Mesendoderm (in vitro differentiated cells): ENCODE results near the gene OR12D2.
"Not testable (repeated sequence)": the region's sequence is repeated elsewhere in the genome, so short reads cannot be mapped to it uniquely, and the experiment has no call there.

ENCODE experiments used
- DNase-seq: peaks from one replicate; pipeline ENCODE4 v3.0.0; 2013
- H2AK5ac ChIP-seq: 2 replicates; pipeline ENCODE4 v1.6.1; 2013; ENCODE audit warnings: low read length, inconsistent platforms
- H2BK120ac ChIP-seq: 2 replicates; pipeline ENCODE4 v1.6.1; 2013; ENCODE audit warnings: low read depth, mild to moderate bottlenecking, low read length, moderate library complexity, mixed read lengths
- H2BK15ac ChIP-seq: replicated peaks from 2 replicates; pipeline ENCODE4 v1.6.1; 2013; ENCODE audit warnings: low read depth, mild to moderate bottlenecking, moderate library complexity
- H2BK5ac ChIP-seq: 2 replicates; pipeline ENCODE4 v1.6.1; 2013; ENCODE audit warnings: low read length, inconsistent platforms
- H3K18ac ChIP-seq: 2 replicates; pipeline ENCODE4 v1.6.1; 2013; ENCODE audit warnings: mild to moderate bottlenecking, low read length, mixed read lengths
- H3K23ac ChIP-seq: one replicate; pipeline ENCODE4 v1.6.1; 2013; ENCODE audit warnings: low read length
- H3K27ac ChIP-seq: 2 replicates; pipeline ENCODE4 v1.5.1; 2013; ENCODE audit warnings: low read depth, mild to moderate bottlenecking, inconsistent platforms, low read length, moderate library complexity
- H3K27me3 ChIP-seq: 2 replicates; pipeline ENCODE4 v1.6.1; 2013; ENCODE audit warnings: low read length, control low read depth, mild to moderate bottlenecking, inconsistent platforms; ENCODE audit not compliant: insufficient read depth, poor library complexity
- H3K36me3 ChIP-seq: 2 replicates; pipeline ENCODE4 v1.6.1; 2013; ENCODE audit warnings: low read length, inconsistent platforms; ENCODE audit not compliant: control insufficient read depth, insufficient read depth
- H3K4ac ChIP-seq: one replicate; pipeline ENCODE4 v1.6.1; 2013; ENCODE audit warnings: low read depth, mild to moderate bottlenecking, low read length, moderate library complexity
- H3K4me1 ChIP-seq: 2 replicates; pipeline ENCODE4 v1.6.1; 2013; ENCODE audit warnings: low read depth, low read length, inconsistent platforms; ENCODE audit not compliant: control insufficient read depth
- H3K4me2 ChIP-seq: 2 replicates; pipeline ENCODE4 v1.6.1; 2013; ENCODE audit warnings: low read length
- H3K4me3 ChIP-seq: 2 replicates; pipeline ENCODE4 v1.5.1; 2013; ENCODE audit warnings: mild to moderate bottlenecking, low read length
- H3K56ac ChIP-seq: one replicate; pipeline ENCODE4 v1.6.1; 2013; ENCODE audit warnings: low read length
- H3K79me1 ChIP-seq: 2 replicates; pipeline ENCODE4 v1.6.1; 2013; ENCODE audit warnings: low read length, inconsistent platforms
- H3K79me2 ChIP-seq: 2 replicates; pipeline ENCODE4 v1.6.1; 2013; ENCODE audit warnings: mild to moderate bottlenecking, low read length; ENCODE audit not compliant: control insufficient read depth, insufficient read depth
- H3K9ac ChIP-seq: 2 replicates; pipeline ENCODE4 v1.6.1; 2013; ENCODE audit warnings: low read length, inconsistent platforms
- H4K5ac ChIP-seq: one replicate; pipeline ENCODE4 v1.6.1; 2013; ENCODE audit warnings: low read length
- H4K8ac ChIP-seq: one replicate; pipeline ENCODE4 v1.6.1; 2013; ENCODE audit warnings: low read depth, mild to moderate bottlenecking, control low read depth, low read length, moderate library complexity
- WGBS: extraction: QIAGEN DNeasy Blood & Tissue Kit; methylation state at CpG from one replicate; pipeline ENCODE4 v1.1.7; 2013; ENCODE audit warnings: low lambda C conversion rate, missing lambda C conversion rate; ENCODE audit not compliant: insufficient coverage; ENCODE audit errors: extremely low coverage; 5-methylcytosine and 5-hydroxymethylcytosine counted together

OR12D2 gene

DNA sequence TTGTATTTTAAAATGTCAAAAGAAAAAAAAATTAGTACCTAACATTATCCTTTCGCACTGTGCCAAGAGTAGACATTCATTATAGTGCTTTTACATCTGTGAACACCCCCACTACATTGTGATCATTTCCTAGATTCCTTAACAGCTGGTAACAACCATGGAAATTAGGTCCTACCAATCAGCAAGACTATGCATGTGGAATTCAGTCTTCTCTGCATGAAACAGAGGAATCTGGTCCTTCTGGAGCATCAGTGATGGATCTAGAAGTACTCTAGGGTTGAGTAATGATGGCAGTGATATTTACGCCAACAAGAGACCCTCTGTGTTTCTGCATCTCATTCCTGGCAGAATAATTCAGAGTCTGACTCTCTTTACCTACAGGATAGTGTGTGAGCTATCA is 28.7 kb downstream of the OR12D2 start:
- Histone ChIP-seq H3K9ac (no peak overlapping the region), H2BK5ac (no peak overlapping the region), H2BK120ac (no peak overlapping the region), H3K4me1 (no peaks in the 10 kb centered on the region), H3K23ac (no peak overlapping the region), H3K18ac (no peak overlapping the region), H2AK5ac (no peak overlapping the region), H3K79me2 (no peaks in the 10 kb centered on the region), H4K5ac (no peak overlapping the region), H3K27ac (no peak overlapping the region), H3K79me1 (no peaks in the 10 kb centered on the region), H4K8ac (no peak overlapping the region), H3K4ac (no peak overlapping the region), H3K4me2 (no peak overlapping the region), H3K27me3 (no peaks in the 10 kb centered on the region), H3K36me3 (no peaks in the 10 kb centered on the region), H3K56ac (no peak overlapping the region), H3K4me3 (no peak overlapping the region), H2BK15ac (no peak overlapping the region)
- DNase-seq = peak; percentile 67
- no CpG with 5 or more reads among the region's 2 CpGs for WGBS

- Histone ChIP-seq H3K56ac (no peak overlapping the region), H4K5ac (no peak overlapping the region), H3K27me3 (no peaks in the 10 kb centered on the region), H3K79me1 (no peaks in the 10 kb centered on the region), H2AK5ac (no peak overlapping the region), H3K23ac (no peak overlapping the region), H3K4ac (no peak overlapping the region), H3K18ac (no peak overlapping the region), H3K9ac (no peak overlapping the region), H2BK120ac (no peak overlapping the region), H3K36me3 (no peaks in the 10 kb centered on the region), H3K79me2 (no peaks in the 10 kb centered on the region), H3K27ac (no peak overlapping the region), H4K8ac (no peak overlapping the region), H2BK15ac (no peak overlapping the region), H2BK5ac (no peak overlapping the region), H3K4me2 (no peak overlapping the region), H3K4me1 (no peaks in the 10 kb centered on the region), H3K4me3 (no peak overlapping the region)
- no CpG with 5 or more reads among the region's 2 CpGs for WGBS
- no peak for DNase-seq
Measured at GRCh38 chr6:29424575-29424974, 29.1 kb downstream of the OR12D2 start.

GRCh38 chr6:29425075-29425474 is 29.6 kb downstream of the OR12D2 start:
- H3K79me1 ChIP-seq = no peaks in the 10 kb centered on the region
- WGBS = no CpG with 5 or more reads among the region's 1 CpG

DNA sequence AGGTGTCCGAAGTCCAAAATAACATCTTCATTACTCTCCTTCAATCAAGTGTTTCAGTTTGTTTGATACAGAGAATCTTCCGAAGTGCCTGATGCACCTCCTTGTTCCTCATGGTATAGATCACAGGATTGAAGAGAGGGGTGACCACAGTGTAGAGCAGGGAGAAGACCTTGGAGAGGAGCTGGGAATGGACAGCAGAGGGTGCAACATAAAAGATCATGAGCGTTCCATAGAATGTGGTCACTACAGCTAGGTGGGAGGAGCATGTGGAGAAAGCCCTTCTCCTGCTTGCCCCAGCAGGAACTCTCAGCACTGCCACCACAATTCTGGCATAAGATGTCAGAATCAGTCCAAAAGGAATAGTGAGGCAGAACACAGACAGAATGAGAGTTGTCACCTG is 31.2 kb downstream of the OR12D2 start:
- no peak overlapping the region for H3K4ac ChIP-seq
- no CpG with 5 or more reads among the region's 3 CpGs for WGBS

More at GRCh38 chr6:29425075-29425474, 29.6 kb downstream of the OR12D2 start:
- Histone ChIP-seq H3K9ac (no peak overlapping the region), H3K79me2 (no peaks in the 10 kb centered on the region), H4K5ac (no peak overlapping the region), H3K27me3 (no peaks in the 10 kb centered on the region), H4K8ac (no peak overlapping the region), H2BK120ac (no peak overlapping the region), H3K4me3 (no peak overlapping the region), H3K4ac (no peak overlapping the region), H3K23ac (no peak overlapping the region), H3K36me3 (no peaks in the 10 kb centered on the region), H3K4me1 (no peaks in the 10 kb centered on the region), H2AK5ac (no peak overlapping the region), H3K4me2 (no peak overlapping the region), H2BK15ac (no peak overlapping the region), H3K27ac (no peak overlapping the region), H3K18ac (no peak overlapping the region), H3K56ac (no peak overlapping the region), H2BK5ac (no peak overlapping the region)
- no peak for DNase-seq

GRCh38 chr6:29436730-29437129 is 41.3 kb downstream of the OR12D2 start:
- H3K27me3 ChIP-seq, H4K5ac ChIP-seq, H3K79me2 ChIP-seq, H3K4me3 ChIP-seq, H3K4me1 ChIP-seq, H2BK15ac ChIP-seq, H2BK120ac ChIP-seq, H3K36me3 ChIP-seq, H2AK5ac ChIP-seq, H3K56ac ChIP-seq, H3K4ac ChIP-seq, H2BK5ac ChIP-seq, H3K23ac ChIP-seq, H3K9ac ChIP-seq, H3K18ac ChIP-seq, H3K4me2 ChIP-seq, H3K79me1 ChIP-seq, H4K8ac ChIP-seq, H3K27ac ChIP-seq: not testable (repeated sequence)
- DNase-seq = peak; percentile 6
- no CpG with 5 or more reads among the region's 18 CpGs for WGBS

More for the DNA sequence above, 31.2 kb downstream of the OR12D2 start:
- Histone ChIP-seq H4K5ac (no peak overlapping the region), H2BK5ac (no peak overlapping the region), H2BK120ac (no peak overlapping the region), H3K56ac (no peak overlapping the region), H4K8ac (no peak overlapping the region), H3K79me2 (no peaks in the 10 kb centered on the region), H2AK5ac (no peak overlapping the region), H3K4me3 (no peak overlapping the region), H3K23ac (no peak overlapping the region), H3K27me3 (no peaks in the 10 kb centered on the region), H3K18ac (no peak overlapping the region), H3K79me1 (no peaks in the 10 kb centered on the region), H3K4me1 (no peaks in the 10 kb centered on the region), H3K36me3 (no peaks in the 10 kb centered on the region), H3K9ac (no peak overlapping the region), H3K27ac (no peak overlapping the region), H2BK15ac (no peak overlapping the region), H3K4me2 (no peak overlapping the region)
- DNase-seq = peak; percentile 11

DNA sequence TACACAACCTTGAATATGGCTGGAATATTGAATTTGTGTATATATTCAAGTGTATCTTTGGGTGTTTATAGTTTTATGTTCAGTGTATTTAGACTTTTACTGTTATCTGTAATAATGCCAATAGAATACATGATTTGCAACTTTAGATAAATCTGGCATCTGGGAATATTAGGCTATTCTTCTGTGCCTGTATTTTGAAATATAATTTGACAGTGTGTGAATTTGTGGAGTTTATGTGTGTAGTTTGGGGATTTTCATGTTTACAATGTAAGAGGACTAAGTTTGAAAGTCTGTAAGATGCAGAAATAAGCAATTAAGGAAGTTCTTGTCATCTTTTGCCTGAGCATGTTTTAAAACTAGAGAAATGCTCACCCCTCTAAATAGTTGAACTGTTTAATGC is 43.6 kb downstream of the OR12D2 start, which contains the start of gene OR10C1:
TSS of gene OR10C1 (plus strand) at position 301 of the 400 bp plus-strand sequence. CDS start 710 bp downstream, outside the sequence.
- H3K36me3 ChIP-seq = no peaks in the 10 kb centered on the region
- H2BK15ac ChIP-seq = no peak within 1 kb of the TSS
- H3K4ac ChIP-seq = no peak within 1 kb of the TSS
- H3K27ac ChIP-seq = no peak within 1 kb of the TSS
- H3K23ac ChIP-seq = no peak within 1 kb of the TSS
- no peaks in the 10 kb centered on the region for H3K79me1 ChIP-seq
- no peaks in the 10 kb centered on the region for H3K79me2 ChIP-seq
- no peak for DNase-seq
- no peak within 1 kb of the TSS for H3K4me3 ChIP-seq
- H3K9ac ChIP-seq = no peak within 1 kb of the TSS
- no peak within 1 kb of the TSS for H3K56ac ChIP-seq
- no peak within 1 kb of the TSS for H3K4me2 ChIP-seq
- H2BK5ac ChIP-seq = no peak within 1 kb of the TSS
- H4K8ac ChIP-seq = no peak within 1 kb of the TSS
- H2BK120ac ChIP-seq = no peak within 1 kb of the TSS
- no peaks in the 10 kb centered on the region for H3K27me3 ChIP-seq
- H4K5ac ChIP-seq = no peak within 1 kb of the TSS
- H3K18ac ChIP-seq = no peak within 1 kb of the TSS
- no peaks in the 10 kb centered on the region for H3K4me1 ChIP-seq
- no peak within 1 kb of the TSS for H2AK5ac ChIP-seq
